HG03565 (cell line): Measurements from ENCODE around the gene UNC93A.
"Not testable (repeated sequence)": the region's sequence is repeated elsewhere in the genome, so short reads cannot be mapped to it uniquely, and the experiment has no call there.

Experiments used
- ATAC-seq: cut with Tn5 transposase; IDR thresholded peaks from one replicate; pipeline ENCODE4 v1.9.1; 2021; ENCODE audit warnings: mild to moderate bottlenecking, moderate library complexity; ENCODE audit not compliant: unreplicated experiment

Gene UNC93A

DNA sequence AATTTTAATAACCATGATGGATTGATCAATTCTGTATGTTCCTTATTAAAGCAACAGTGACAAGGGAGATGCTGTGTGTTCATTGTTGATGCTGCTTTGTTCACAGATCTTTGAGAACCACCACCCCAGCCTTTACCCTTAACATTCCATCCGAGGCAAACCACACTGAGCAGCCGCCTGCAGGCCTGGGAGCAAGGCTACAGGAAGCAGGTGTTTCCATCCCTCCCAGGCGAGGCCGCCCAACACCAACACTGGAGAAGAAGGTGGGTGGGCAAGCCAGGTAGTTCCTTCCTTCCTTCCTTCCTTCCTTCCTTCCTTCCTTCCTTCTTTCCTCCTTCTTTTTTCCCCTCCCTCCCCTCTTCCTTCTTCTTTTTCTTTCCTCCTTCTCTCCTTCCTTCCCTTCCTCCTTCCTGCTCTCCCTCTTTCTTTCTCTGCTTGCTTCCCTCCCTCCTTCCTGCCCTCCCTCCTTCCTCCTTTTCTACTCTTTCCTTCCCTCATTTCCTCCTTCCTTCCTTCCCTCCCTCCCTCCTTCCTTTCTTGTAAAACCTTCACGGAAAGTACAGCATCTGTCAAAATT is 47.5 kb downstream of the UNC93A start:
- ATAC-seq: no peak

DNA sequence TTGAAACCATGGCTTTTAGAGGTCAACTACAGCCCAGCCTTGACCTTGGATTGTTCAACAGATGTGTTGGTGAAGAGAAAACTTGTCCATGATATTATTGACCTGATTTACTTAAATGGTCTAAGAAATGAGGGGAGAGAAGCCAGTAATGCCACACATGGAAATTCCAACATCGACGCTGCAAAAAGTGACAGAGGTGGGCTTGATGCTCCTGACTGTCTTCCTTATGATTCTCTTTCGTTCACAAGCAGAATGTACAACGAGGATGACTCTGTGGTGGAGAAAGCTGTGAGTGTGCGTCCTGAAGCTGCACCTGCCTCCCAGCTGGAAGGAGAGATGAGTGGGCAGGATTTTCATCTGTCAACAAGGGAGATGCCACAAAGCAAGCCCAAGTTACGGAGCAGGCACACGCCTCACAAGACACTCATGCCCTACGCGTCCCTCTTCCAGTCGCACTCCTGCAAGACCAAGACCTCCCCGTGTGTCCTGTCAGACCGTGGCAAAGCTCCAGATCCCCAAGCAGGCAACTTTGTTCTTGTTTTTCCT is 50.0 kb downstream of the UNC93A start:
- ATAC-seq: no peak

DNA sequence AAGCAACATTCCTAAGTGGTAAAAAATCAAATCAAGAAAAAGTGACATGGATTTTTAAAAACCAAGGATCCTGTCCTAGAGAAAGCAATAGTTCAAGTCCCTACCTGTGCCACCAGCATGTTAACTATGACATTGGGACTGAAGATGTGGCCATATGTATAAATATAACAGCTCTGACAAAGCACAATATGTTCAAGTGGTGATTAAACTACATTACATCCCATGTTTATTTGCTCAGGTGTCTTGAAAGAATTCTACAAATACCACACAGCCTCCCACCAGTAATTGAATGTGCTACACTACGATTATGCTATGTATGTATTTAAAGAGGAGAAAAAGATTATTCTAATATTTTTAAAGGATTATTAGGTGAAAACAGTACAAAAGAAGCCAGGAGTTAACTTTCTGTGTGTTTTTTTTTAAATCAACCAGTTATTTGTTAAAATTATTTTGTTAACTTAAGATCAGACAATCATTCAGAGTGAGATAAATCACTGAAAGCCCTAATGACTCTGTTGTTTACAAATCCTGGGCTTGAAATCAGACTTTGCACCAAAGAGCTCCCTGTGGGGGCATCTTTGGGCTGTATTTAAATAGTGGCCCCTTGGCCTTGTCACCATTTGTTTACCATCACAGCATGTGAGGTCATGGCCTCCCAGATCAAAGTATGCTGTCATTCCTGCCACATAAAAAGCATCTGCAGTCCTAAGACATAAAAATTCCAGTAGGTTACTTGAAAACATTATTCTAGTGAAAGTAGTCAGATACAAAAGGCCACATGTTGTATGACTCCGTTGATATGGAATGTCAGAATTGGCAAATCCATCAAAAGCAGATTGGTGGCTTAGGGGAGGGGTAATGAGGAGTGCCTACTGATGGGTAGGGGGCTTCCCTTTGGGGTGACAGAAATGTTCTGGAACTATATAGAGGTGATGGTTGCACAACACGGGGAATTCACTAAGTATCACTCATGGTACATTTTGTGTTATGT is 50.8 kb downstream of the UNC93A start:
- ATAC-seq: no peak

DNA sequence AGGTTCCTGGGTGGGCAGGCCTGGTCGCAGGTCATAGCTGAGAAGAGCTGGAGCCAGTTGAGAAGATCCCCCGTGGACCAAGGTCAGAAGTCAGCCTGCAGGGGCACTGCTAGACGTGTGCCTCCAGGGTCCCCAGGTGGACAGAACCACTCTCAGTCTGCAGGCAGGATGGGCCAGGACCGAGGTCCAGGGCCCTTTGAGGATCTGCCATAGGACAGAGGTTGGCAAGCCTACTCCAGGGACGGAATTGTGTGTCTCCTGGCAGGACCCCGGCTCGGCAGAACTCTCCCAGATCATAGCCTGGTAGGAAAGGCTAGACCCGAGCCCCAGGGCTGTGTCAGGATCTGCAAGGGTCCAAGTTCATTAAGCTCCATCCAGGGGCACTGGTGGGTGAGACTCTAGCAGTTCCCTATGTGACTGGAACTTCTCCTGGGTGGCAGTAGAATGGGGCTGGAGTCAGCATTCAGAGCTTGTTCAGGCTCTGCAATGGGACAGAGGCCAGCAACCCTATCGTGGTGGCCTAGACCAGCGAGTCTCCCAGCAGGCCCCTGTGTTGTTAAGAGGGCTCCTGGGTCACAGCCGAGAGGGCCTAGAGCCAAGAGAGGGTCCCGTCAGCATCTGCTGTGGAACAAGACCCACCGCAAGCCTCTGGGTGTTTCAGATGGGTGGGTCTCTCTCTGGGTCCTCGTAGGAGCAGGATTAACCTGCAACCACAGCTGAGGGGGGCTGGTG is 51.9 kb downstream of the UNC93A start:
- no peak for ATAC-seq

DNA sequence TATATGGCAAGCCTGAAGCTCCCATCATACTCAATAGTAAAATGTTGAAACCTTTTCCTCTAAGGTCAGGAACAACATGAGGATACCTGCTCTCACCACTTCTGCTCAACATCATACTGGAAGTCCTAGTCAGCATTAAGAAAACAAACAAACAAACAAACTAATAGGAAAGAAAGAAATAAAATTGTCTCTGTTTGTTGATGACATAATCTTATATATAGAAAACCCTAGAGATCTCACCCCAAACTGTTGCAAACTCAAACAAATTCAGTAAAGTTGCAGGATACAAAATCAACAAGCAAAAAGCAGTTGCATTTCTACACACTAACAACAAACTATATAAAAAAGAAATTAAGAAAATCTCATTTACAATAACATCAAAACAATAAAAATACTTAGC is 54.2 kb downstream of the UNC93A start:
- ATAC-seq: no peak

DNA sequence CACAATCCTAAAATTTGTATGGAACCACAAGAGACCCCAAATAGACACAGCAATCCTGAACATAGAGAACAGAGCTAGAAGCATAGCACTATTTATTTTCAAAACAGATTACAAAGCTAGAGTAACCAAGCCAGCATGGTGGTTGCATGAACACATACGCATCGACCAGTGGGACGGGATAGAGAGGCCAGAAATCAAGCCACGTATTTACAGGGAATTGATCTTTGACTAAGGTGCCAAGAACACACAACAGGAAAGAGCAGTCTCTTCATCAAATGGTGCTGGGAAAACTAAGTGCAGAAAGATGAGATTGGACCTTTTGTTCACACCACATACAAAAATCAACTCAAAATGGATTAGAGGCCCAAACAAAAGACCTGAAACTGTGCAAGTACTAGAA is 54.8 kb downstream of the UNC93A start:
- ATAC-seq: no peak

DNA sequence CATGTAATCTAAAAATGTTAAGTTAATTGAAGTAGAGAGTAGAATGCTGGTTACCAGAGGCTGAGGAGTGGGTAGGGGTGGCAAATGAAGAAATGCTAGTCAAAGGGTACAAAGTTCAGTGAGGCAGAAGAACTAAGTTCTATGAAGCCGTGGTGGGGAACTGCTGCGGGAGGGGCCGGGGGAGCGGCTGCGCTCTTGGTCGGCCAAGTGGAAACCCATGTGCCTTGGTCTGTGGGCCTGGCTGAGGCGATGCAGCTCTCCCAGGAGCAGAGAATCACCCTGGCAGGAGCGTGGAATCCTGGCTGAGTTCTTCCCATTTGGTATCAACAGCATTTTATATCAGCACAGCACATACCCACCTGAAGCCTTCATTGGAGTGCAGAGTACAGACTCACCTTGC is 56.1 kb downstream of the UNC93A start:
- ATAC-seq: no peak

DNA sequence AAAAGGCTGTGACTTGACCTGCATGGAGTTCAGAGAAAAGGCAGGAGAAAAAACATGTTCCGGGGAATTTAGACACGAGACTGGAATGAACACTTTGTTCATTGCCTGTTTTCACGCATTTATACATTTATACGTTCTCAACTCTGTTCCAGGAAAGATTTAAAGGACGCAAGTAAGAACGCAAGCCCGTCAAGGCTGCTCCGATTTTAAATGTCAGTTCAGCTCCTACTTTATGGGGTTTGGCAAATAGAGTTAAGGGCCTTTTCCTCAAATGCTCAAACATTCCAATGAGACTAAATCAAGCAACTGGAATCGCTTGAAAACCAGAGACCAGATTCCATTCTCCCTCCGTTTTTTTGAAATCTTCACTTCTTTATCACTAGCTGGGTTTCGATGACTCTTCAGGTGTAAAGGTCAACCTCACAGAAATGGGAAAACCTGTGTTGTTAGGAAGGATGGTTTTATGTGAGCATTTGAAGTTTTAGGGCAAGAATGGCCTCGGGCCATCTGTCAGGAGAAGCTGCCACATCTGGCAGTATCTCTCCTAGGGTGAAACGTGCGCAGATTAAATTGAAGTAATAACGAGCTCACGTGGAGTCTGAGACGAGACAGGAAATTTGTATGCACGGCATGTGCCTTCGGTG is 58.6 kb downstream of the UNC93A start:
- no peak for ATAC-seq

DNA sequence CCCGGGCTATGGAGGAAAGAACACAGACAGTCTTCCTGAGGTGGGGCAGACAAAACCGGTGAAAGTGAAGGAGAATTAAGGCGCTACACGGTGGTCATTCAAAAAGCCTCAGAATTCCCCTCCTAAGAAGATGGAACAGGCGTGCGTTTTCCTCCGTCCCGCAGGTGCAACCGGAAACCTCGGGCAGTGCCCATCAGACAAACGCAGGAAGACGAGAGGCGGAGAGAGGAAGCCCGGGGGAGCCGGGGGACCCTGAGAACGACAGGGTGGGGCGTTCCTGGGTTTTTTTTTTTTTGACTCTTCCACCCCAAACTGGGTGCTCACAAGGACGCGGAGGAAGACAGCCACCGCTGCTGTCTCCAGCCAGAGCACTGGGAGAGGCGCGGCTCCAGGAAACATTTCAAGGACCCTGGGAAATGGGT is 59.2 kb downstream of the UNC93A start:
- no peak for ATAC-seq

DNA sequence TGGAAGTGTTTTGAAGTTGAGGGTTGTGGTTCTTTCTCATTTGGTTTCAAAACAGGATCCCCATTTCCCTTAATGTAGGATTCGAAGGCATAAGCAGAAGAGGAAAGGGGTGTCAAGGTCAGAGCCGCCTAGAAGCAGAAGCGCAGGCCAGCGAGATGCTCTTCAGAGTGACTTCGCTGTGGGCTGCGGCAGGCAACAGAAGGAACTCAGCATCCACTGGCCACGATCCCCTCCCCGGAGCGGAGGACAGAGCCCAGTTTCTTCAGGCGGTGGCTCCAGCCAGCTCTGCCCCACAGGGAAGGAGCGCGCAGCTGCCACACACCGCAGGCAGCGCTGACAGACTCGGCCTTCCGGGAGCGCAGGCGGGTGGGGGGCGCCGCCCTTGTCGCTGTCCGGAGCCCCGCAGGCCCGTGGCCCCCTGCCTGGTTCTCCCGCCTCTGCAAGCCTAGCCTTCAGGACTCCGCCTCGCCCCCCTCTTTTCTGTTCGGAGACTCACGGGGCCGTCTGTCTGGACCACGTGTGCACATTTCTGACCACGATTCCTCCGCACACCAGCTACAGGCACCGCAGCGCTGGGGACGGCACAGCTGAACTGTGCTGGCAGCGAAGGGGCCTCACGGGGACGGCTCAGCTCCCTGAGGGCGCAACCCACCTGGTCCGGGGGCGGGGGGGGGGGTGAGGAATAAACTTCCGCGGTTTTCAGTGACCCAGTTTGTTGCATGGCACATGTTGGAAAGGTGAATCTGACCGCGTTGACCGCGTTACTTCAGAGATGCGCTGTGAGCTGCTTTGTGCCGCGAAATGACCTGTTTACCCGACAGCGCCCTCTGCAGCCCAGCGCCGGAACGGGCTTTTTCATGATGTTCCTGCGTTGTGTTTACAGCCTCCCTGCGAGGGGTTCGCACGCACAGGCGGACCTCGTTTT is 59.9 kb downstream of the UNC93A start:
- ATAC-seq: peak; percentile 57

DNA sequence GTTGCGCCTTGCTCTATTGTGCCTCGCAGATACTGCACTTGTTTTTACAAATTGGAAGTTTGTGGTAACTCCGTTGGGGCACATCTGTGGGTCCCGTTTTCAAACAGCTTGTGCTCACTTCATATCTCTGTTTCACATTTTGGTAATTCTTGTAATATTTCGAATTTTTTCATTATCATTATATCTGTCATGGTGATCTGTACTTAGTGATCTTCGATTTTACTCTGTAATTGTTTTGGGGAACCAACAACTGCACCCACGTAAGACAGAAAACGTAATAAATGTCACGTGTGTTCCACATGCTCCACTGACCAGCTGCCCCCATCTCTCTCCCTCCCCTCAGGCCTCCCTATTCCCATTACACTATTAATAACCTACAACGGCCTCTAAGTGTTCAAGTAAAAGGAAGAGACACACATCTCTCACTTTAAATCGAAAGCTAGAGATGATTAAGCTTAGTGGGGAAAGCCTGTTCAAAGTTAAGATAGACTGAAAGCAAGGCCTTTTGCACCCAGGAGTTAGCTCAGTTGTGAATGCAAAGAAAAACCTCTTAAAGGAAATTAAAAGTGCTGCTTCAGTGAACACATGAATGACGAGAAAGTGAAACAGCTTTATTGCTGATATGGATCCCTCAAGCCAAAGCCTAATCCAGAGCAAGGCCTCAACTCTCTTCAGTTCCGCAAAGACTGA is 60.7 kb downstream of the UNC93A start:
- ATAC-seq: peak; percentile 59

DNA sequence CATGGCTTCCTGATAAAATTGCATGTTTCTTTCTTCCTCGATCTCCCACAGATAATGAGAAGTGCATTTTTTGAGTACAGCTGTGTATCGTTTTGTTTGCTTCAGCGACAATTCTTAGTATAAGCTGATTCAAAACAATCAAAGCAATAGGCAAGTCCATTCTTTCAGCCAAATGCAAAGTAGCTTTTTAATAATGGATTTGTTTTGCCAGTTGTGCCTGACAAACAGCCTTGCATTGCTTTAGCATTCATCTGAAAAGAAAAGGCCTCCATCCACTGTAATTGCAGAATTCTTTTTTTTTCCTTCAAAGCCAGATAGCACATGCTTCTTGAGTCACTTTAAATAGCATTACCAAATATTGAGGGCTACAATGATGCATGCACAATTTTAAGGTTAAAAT is 65.8 kb downstream of the UNC93A start:
- ATAC-seq: no peak

DNA sequence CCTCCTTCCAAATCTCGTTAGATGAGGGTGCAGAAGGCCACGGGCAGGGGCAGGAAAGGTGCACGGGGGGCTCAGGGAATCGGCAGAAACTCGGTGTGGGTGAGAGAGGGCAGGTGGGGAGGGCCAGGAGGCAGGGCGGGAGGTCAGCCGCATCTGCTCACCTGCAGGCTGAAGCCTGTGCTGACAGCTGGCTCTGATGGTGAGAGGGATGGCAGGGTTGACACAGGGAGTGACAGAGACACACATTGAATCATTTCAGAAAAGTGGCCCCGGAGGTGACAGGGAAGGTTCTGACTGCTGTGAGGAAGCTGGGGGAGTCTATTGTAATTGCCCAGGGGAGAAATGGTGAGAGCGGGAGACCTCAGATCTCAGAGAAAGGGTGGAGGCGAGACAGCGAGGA is 67.3 kb downstream of the UNC93A start:
- not testable (repeated sequence) for ATAC-seq

DNA sequence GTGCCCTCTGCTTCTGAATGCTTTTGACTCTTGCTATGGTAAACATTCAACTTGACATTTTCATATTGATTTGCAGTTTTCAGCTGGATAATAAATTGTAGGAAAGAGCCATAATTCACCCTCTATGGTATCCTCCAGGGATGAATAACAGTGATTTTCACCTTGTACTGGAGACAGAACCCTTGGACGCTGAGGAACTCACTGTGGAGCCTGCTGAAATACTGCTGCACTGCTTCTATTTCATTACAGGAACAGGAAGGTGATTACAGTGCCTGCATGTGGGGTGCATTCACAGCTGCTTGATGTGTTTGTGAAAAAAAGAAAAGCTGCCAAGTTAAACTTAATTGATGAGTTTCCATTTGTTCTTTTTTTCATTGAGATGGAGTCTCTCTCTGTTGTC is 70.1 kb downstream of the UNC93A start:
- not testable (repeated sequence) for ATAC-seq
